Esophagus muscularis mucosa (tissue), 4 donors: ENCODE measurements around the gene CELSR1.

Source experiments
- CTCF ChIP-seq, 3 experiments: fragments of 200-600 bp in 2 of 3; fragments of 450-650 bp in 1 of 3; sonication (generic) in 2 of 3; IDR thresholded peaks; one replicate each; pipeline ENCODE4 v1.5.1; 2017 to 2019; ENCODE audit warnings: antibody characterized with exemption in 3 of 3, mild to moderate bottlenecking in 2 of 3, moderate library complexity in 1 of 3
- EP300 ChIP-seq: sonication (generic); formaldehyde crosslinking; IDR thresholded peaks from one replicate; pipeline ENCODE4 v1.6.1; 2017; ENCODE audit warnings: antibody characterized with exemption
- POLR2A ChIP-seq: fragments of 450-650 bp; IDR thresholded peaks from one replicate; pipeline ENCODE4 v1.6.1; 2017; ENCODE audit warnings: antibody characterized with exemption, moderate library complexity, mild to moderate bottlenecking, low read depth
- POLR2AphosphoS5 ChIP-seq, 2 donors: sonication (generic); formaldehyde crosslinking; IDR thresholded peaks; one replicate each; pipeline ENCODE4 v1.6.1; 2017; ENCODE audit warnings: antibody characterized with exemption in 2 of 2

- TF ChIP-seq CTCF (IDR thresholded peaks at IDR 0.05) (no peak), POLR2AphosphoS5 (IDR thresholded peaks at IDR 0.05) (no peak), POLR2A (no peak), EP300 (no peak)
Measured at GRCh38 chr22:46516638-46517037, 20.8 kb downstream of the CELSR1 start.
